Natural killer cell (primary cell): ENCODE results near the gene SCARB1. TPM values are rescaled to one million over a fixed set of nuclear protein-coding genes. Genes with fewer than 3 reads are reported as not detected.

Experiments
- ATAC-seq, 3 donors: fragments of 150-1000 bp in 2 of 3; fragments of 200-7000 bp in 1 of 3; cut with Tn5 transposase; 1 replicate in 1 of 3; 2 replicates in 2 of 3; pipeline ENCODE4 v1.10.0; 2021; ENCODE audit warnings: mild to moderate bottlenecking in 2 of 3, moderate library complexity in 2 of 3
- DNase-seq, 2 donors: peaks; one replicate each; pipeline versions ENCODE4 v3.0.0 to v3.0.0-alpha.2; 2013 to 2021; ENCODE audit warnings: mixed read lengths in 1 of 2
- H3K27ac ChIP-seq: one replicate; pipeline ENCODE4 v1.5.1; 2013; ENCODE audit warnings: mild to moderate bottlenecking, low read length
- H3K27me3 ChIP-seq: one replicate; pipeline ENCODE4 v1.6.1; 2013; ENCODE audit warnings: low read length; ENCODE audit not compliant: control insufficient read depth, insufficient read depth
- H3K36me3 ChIP-seq: one replicate; pipeline ENCODE4 v1.6.1; 2013; ENCODE audit warnings: low read length; ENCODE audit not compliant: control insufficient read depth, insufficient read depth
- H3K4me1 ChIP-seq: one replicate; pipeline ENCODE4 v1.6.1; 2013; ENCODE audit warnings: low read length; ENCODE audit not compliant: control insufficient read depth, insufficient read depth
- H3K4me3 ChIP-seq: one replicate; pipeline ENCODE4 v1.5.1; 2013; ENCODE audit warnings: low read length
- H3K9me3 ChIP-seq: one replicate; pipeline ENCODE4 v1.6.1; 2013; ENCODE audit warnings: low read length; ENCODE audit not compliant: control insufficient read depth, insufficient read depth
- H3K27ac Mint-ChIP-seq, 2 donors: one replicate each; pipeline ENCODE4 v1.8.0; 2022; ENCODE audit warnings: mild to moderate bottlenecking in 2 of 2, mixed read lengths in 2 of 2, moderate library complexity in 1 of 2
- H3K27me3 Mint-ChIP-seq, 2 donors: one replicate each; pipeline ENCODE4 v1.8.0; 2022; ENCODE audit warnings: low read depth in 2 of 2, mixed read lengths in 2 of 2
- H3K36me3 Mint-ChIP-seq: one replicate; pipeline ENCODE4 v1.8.0; 2022; ENCODE audit warnings: mixed read lengths
- H3K4me1 Mint-ChIP-seq, 2 donors: one replicate each; pipeline ENCODE4 v1.8.0; 2022; ENCODE audit warnings: mixed read lengths in 2 of 2
- H3K4me3 Mint-ChIP-seq: one replicate; pipeline ENCODE4 v1.8.0; 2022; ENCODE audit warnings: mild to moderate bottlenecking, moderate library complexity, mixed read lengths
- H3K9me3 Mint-ChIP-seq, 2 donors: one replicate each; pipeline ENCODE4 v1.8.0; 2022; ENCODE audit warnings: mixed read lengths in 2 of 2
- CTCF ChIP-seq: fragments of 200-600 bp; IDR thresholded peaks from one replicate; pipeline ENCODE4 v1.8.0; 2022; ENCODE audit warnings: antibody characterized with exemption
- WGBS: methylation state at CpG from one replicate; pipeline ENCODE4 v1.1.7; 2013; ENCODE audit warnings: missing lambda C conversion rate; ENCODE audit not compliant: insufficient coverage; 5-methylcytosine and 5-hydroxymethylcytosine counted together
- intact Hi-C: fragments of 100-400 bp; cut with micrococcal nuclease; formaldehyde crosslinking; loops from one replicate; pipeline ENCODE4 v1.14.2; 2022
- total RNA-seq, 4 donors: library from RNA; stranded (reverse); fragments of 120-200 nt in 1 of 4; gene quantifications; one replicate each; pipeline versions ENCODE4 v1.2.3 to v1.2.4, GENCODE V29; 2013 to 2022

Gene SCARB1
- total RNA-seq, 3 donors from 2014 or later (not counting 1 experiment from before 2014, with no cell fraction given) = 1.1 to 2.7 (median 1.3) TPM

- Histone ChIP-seq H3K9me3 (no peaks in the 10 kb centered on the region), H3K4me3 (no peak overlapping the region), H3K27me3 (no peaks in the 10 kb centered on the region), H3K27ac (no peak overlapping the region), H3K4me1 (no peaks in the 10 kb centered on the region), H3K36me3 (no peaks in the 10 kb centered on the region)
- ATAC-seq (no peak), DNase-seq (no peak)
- 98% methylated on average over 8 of the region's 8 CpGs for WGBS
- peaks cover 4 to 6% of the 10 kb centered on the region in 2 donors for H3K9me3 Mint-ChIP-seq
- H3K4me1 Mint-ChIP-seq = no peaks in the 10 kb centered on the region
- no peak overlapping the region for H3K27ac Mint-ChIP-seq
- no peak overlapping the region for H3K4me3 Mint-ChIP-seq
- no peaks in the 10 kb centered on the region for H3K27me3 Mint-ChIP-seq
- TF ChIP-seq CTCF = no peak
- no peaks in the 10 kb centered on the region for H3K36me3 Mint-ChIP-seq
- intact Hi-C loops = no loop called here
Measured at GRCh38 chr12:124831590-124831989, 32.1 kb downstream of the SCARB1 start.

- Histone ChIP-seq H3K27me3 (no peaks in the 10 kb centered on the region), H3K9me3 (no peaks in the 10 kb centered on the region), H3K4me1 (no peaks in the 10 kb centered on the region), H3K4me3 (no peak overlapping the region), H3K36me3 (no peaks in the 10 kb centered on the region), H3K27ac (no peak overlapping the region)
- Mint-ChIP-seq H3K4me3 (no peak overlapping the region), H3K36me3 (no peaks in the 10 kb centered on the region), H3K27ac (no peak overlapping the region), H3K4me1 (no peaks in the 10 kb centered on the region), H3K27me3 (no peaks in the 10 kb centered on the region), H3K9me3 (peaks cover 4 to 6% of the 10 kb centered on the region in 2 donors)
- intact Hi-C loops = no loop called here
- ATAC-seq (no peak), DNase-seq (no peak)
- 95% methylated on average over 6 of the region's 6 CpGs for WGBS
- no peak for TF ChIP-seq CTCF
Measured at GRCh38 chr12:124830306-124830705, 33.4 kb downstream of the SCARB1 start.

GRCh38 chr12:124829708-124830304 lies 33.9 kb downstream of the SCARB1 start:
- ATAC-seq (no peak), DNase-seq (no peak)
- Mint-ChIP-seq H3K9me3 (peaks cover 4 to 6% of the 10 kb centered on the region in 2 donors), H3K27me3 (no peaks in the 10 kb centered on the region), H3K36me3 (no peaks in the 10 kb centered on the region), H3K27ac (no peak overlapping the region), H3K4me1 (no peaks in the 10 kb centered on the region), H3K4me3 (no peak overlapping the region)
- WGBS = 94% methylated on average over 4 of the region's 4 CpGs
- intact Hi-C loops = no loop called here
- Histone ChIP-seq H3K27ac (no peak overlapping the region), H3K36me3 (no peaks in the 10 kb centered on the region), H3K9me3 (no peaks in the 10 kb centered on the region), H3K4me1 (no peaks in the 10 kb centered on the region), H3K27me3 (no peaks in the 10 kb centered on the region), H3K4me3 (no peak overlapping the region)
- no peak for TF ChIP-seq CTCF
